ENCODE data around the gene FOXI1. TPM values are rescaled to one million over a fixed set of nuclear protein-coding genes. Genes with fewer than 3 reads are reported as not detected.
"Not testable (repeated sequence)": the region's sequence is repeated elsewhere in the genome, so short reads cannot be mapped to it uniquely, and the experiment has no call there.

The FOXI1 gene
- total RNA-seq, 2 donors from 2014 or later = 0.16 TPM; not detected in 1

- no peaks in the 10 kb centered on the region for H3K36me3 ChIP-seq
- no peaks in the 10 kb centered on the region for H3K9me3 ChIP-seq
- no peak for TF ChIP-seq CTCF (IDR thresholded peaks at IDR 0.05)
- no peaks in the 10 kb centered on the region for H3K4me1 ChIP-seq
- no peak overlapping the region for H3K27ac ChIP-seq
- intact Hi-C loops (cut with DNase I) = no loop called here
- no peak overlapping the region for H3K4me3 ChIP-seq
- no peak for DNase-seq
- no peaks in the 10 kb centered on the region for H3K27me3 ChIP-seq
- H3K9ac ChIP-seq (ENCODE audit: low read depth in 2 of 2, low read length in 2 of 2) = no peak overlapping the region
Measured at GRCh38 chr5:170080786-170081445, 24.8 kb upstream of the FOXI1 start.

GRCh38 chr5:170081616-170082015 lies 24.1 kb upstream of the FOXI1 start:
- H3K4me3 ChIP-seq = no peak overlapping the region
- H3K9me3 ChIP-seq = no peaks in the 10 kb centered on the region
- H3K36me3 ChIP-seq = no peaks in the 10 kb centered on the region
- H3K27me3 ChIP-seq = no peaks in the 10 kb centered on the region
- no peak overlapping the region for H3K27ac ChIP-seq
- DNase-seq = no peak
- no peak for TF ChIP-seq CTCF (IDR thresholded peaks at IDR 0.05)
- no peaks in the 10 kb centered on the region for H3K4me1 ChIP-seq
- H3K9ac ChIP-seq (ENCODE audit: low read depth in 2 of 2, low read length in 2 of 2) = no peak overlapping the region
- intact Hi-C loops (cut with DNase I) = no loop called here

- no peaks in the 10 kb centered on the region for H3K36me3 ChIP-seq
- H3K27me3 ChIP-seq = no peaks in the 10 kb centered on the region
- H3K9ac ChIP-seq (ENCODE audit: low read depth in 2 of 2, low read length in 2 of 2) = no peak overlapping the region
- H3K4me1 ChIP-seq = no peaks in the 10 kb centered on the region
- no peak overlapping the region for H3K4me3 ChIP-seq
- TF ChIP-seq CTCF (IDR thresholded peaks at IDR 0.05) = no peak
- DNase-seq = no peak
- no peak overlapping the region for H3K27ac ChIP-seq
- no peaks in the 10 kb centered on the region for H3K9me3 ChIP-seq
- intact Hi-C loops (cut with DNase I) = no loop called here
Measured at GRCh38 chr5:170082701-170083100, 23.0 kb upstream of the FOXI1 start.

- H3K9me3 ChIP-seq = no peaks in the 10 kb centered on the region
- no peaks in the 10 kb centered on the region for H3K27me3 ChIP-seq
- TF ChIP-seq CTCF (IDR thresholded peaks at IDR 0.05) = no peak
- H3K4me3 ChIP-seq = no peak overlapping the region
- H3K4me1 ChIP-seq = no peaks in the 10 kb centered on the region
- no peak for DNase-seq
- intact Hi-C loops (cut with DNase I) = no loop called here
- no peak overlapping the region for H3K9ac ChIP-seq (ENCODE audit: low read depth in 2 of 2, low read length in 2 of 2)
- no peaks in the 10 kb centered on the region for H3K36me3 ChIP-seq
- H3K27ac ChIP-seq = no peak overlapping the region
Measured at GRCh38 chr5:170087168-170087817, 18.4 kb upstream of the FOXI1 start.

GRCh38 chr5:170092455-170093101 lies 13.1 kb upstream of the FOXI1 start:
- Histone ChIP-seq H3K4me1 (no peaks in the 10 kb centered on the region), H3K36me3 (no peaks in the 10 kb centered on the region), H3K4me3 (no peak overlapping the region), H3K27ac (no peak overlapping the region), H3K9ac (ENCODE audit: low read depth in 2 of 2, low read length in 2 of 2) (no peak overlapping the region), H3K9me3 (no peaks in the 10 kb centered on the region), H3K27me3 (no peaks in the 10 kb centered on the region)
- intact Hi-C loops (cut with DNase I) = no loop called here
- no peak for TF ChIP-seq CTCF (IDR thresholded peaks at IDR 0.05)
- no peak for DNase-seq

GRCh38 chr5:170094329-170094728 lies 11.4 kb upstream of the FOXI1 start:
- intact Hi-C loops (cut with DNase I); DNase-seq; H3K4me1 ChIP-seq; H3K27ac ChIP-seq; H3K27me3 ChIP-seq; H3K36me3 ChIP-seq; H3K9ac ChIP-seq (ENCODE audit: low read depth in 2 of 2, low read length in 2 of 2); H3K4me3 ChIP-seq; H3K9me3 ChIP-seq: not testable (repeated sequence)
